ENCODE data around the gene MYRFL. TPM values are rescaled to one million over a fixed set of nuclear protein-coding genes. Genes with fewer than 3 reads are reported as not detected.
"Not testable (repeated sequence)": the region's sequence is repeated elsewhere in the genome, so short reads cannot be mapped to it uniquely, and the experiment has no call there.

MYRFL gene
- total and polyA plus RNA-seq, 8 donors: 0.06 to 2.3 (median 0.43) TPM

DNA sequence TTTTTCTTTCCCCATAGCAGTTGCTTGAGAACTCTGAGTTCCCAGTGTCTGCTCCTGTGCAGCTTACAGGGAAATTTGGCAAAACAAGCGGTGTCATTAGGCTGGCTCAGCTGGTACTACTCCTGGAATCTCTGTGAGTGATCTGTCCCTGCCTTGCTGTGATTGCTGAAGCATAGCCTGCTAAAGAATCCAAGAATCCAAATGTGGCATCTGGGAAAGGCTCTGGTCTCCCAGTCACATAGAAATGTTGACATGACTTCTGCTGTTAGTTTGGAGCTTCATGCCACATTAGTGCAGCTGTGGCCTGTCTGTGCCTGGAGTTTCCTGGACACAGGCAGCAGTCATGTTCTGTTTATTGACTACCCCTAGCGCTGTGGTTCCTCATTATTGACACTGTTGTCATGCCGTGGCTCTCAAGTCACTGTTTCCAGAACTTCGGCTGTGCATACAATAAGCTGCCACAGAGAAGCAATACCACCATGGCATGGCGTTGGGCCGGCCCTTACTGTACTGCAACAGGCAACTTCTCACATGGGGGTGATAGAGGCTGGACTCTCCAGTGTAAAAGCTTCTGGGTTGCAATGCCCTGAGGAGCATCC lies 166.8 kb downstream of the MYRFL start:
- Histone ChIP-seq H3K27ac (no peak overlapping the region), H3K36me3 (no peaks in the 10 kb centered on the region), H3K4me3 (no peak overlapping the region), H3K9me3 (no peaks in the 10 kb centered on the region), H3K27me3 (no peaks in the 10 kb centered on the region), H3K4me1 (peaks cover 5 to 19% (median 6%) of the 10 kb centered on the region in 3 donors)
- WGBS, 2 donors: 66 to 67% methylated on average over 6 of the region's 6 CpGs
- intact Hi-C loops (cut with DNase I): no loop called here
- no peak for FAIRE-seq
- no peak for DNase-seq
- TF ChIP-seq, protein P1, sequence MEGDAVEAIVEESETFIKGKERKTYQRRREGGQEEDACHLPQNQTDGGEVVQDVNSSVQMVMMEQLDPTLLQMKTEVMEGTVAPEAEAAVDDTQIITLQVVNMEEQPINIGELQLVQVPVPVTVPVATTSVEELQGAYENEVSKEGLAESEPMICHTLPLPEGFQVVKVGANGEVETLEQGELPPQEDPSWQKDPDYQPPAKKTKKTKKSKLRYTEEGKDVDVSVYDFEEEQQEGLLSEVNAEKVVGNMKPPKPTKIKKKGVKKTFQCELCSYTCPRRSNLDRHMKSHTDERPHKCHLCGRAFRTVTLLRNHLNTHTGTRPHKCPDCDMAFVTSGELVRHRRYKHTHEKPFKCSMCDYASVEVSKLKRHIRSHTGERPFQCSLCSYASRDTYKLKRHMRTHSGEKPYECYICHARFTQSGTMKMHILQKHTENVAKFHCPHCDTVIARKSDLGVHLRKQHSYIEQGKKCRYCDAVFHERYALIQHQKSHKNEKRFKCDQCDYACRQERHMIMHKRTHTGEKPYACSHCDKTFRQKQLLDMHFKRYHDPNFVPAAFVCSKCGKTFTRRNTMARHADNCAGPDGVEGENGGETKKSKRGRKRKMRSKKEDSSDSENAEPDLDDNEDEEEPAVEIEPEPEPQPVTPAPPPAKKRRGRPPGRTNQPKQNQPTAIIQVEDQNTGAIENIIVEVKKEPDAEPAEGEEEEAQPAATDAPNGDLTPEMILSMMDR (IDR thresholded peaks at IDR 0.05): no peak
- ATAC-seq: no peak

DNA sequence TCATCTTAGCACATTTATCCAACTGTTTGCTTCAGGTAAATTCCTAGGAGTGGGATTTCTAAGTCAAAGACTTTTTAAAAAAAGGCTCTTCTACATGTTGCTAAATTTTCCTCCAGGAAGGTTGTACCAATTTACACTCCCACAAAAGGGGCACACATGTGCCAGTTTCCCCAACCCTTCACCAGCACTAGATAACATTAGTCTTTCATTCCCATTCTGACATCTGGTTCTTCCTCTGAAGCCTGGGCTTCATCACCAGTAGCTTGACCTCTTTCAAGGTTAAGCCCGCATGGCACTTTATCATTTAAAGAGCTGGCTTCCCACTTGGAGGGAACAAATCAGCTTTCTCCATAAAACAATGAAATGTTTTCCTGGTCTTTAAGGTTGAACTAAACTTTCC lies 168.4 kb downstream of the MYRFL start:
- no peak for DNase-seq
- H3K27ac ChIP-seq: no peak overlapping the region
- TF ChIP-seq, protein P1 (IDR thresholded peaks at IDR 0.05): no peak
- 46 to 69% methylated on average over 1 of the region's 1 CpG for WGBS, 2 donors
- intact Hi-C loops (cut with DNase I): no loop called here
- H3K4me1 ChIP-seq: peaks cover 0 to 13% (median 0%) of the 10 kb centered on the region in 3 donors
- no peak for ATAC-seq
- no peak overlapping the region for H3K4me3 ChIP-seq
- H3K9me3 ChIP-seq: no peaks in the 10 kb centered on the region
- H3K27me3 ChIP-seq: no peaks in the 10 kb centered on the region
- no peak for FAIRE-seq
- H3K36me3 ChIP-seq: no peaks in the 10 kb centered on the region

DNA sequence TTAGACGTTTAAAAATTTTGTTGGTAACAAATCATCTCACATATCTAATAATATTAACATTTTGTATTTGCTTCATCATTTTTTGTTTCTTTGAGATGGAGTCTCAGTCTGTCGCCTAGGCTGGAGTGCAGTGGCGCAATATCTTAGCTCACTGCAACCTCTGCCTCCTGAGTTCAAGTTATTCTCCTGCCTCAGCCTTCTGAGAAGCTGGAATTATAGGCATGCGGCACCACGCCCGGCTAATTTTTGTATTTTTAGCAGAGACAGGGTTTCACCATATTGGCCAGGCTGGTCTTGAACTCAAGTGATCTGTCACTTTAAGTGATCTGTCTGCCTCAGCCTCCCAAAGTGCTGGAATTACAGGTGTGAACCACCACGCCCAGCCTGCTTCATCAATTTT lies 169.1 kb downstream of the MYRFL start:
- intact Hi-C loops (cut with DNase I); H3K4me3 ChIP-seq; DNase-seq; FAIRE-seq; H3K27me3 ChIP-seq; H3K27ac ChIP-seq; H3K9me3 ChIP-seq; H3K36me3 ChIP-seq; H3K4me1 ChIP-seq; ATAC-seq: not testable (repeated sequence)
- WGBS, 2 donors: 66 to 67% methylated on average over 7 of the region's 7 CpGs

DNA sequence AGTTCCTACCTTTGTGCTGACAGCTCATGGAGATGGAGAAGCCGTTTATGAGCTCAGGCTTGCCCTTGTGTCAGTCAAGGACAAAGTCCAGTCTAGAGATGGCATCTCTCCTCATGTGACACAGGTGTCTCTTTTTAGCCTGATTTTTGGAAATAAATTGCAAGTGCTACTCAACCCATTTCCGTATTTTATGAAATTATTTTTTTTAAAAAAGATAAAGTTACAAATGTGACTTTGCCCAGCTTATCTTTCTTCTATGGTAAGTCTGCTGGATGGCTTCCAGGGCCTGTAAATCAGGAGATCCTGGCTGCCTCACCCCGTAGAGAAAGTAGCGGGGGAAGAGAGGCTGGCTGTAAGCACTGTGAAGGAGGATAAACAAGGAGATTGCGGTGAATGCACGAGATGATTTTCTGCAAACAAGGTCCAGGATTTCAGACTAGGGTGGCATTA lies 169.7 kb downstream of the MYRFL start:
- H3K4me3 ChIP-seq: no peak overlapping the region
- TF ChIP-seq, protein P1 (IDR thresholded peaks at IDR 0.05): no peak
- DNase-seq (peak in 1 of 6 donors; percentile 29), ATAC-seq (peak in 3 of 4 donors; percentile 39 to 63 (median 46)), FAIRE-seq (no peak)
- H3K9me3 ChIP-seq: no peaks in the 10 kb centered on the region
- H3K36me3 ChIP-seq: no peaks in the 10 kb centered on the region
- H3K4me1 ChIP-seq: peaks cover 0 to 5% (median 0%) of the 10 kb centered on the region in 3 donors
- intact Hi-C loops (cut with DNase I): no loop called here
- no peaks in the 10 kb centered on the region for H3K27me3 ChIP-seq
- 10 to 20% methylated on average over 6 of the region's 6 CpGs for WGBS, 2 donors
- H3K27ac ChIP-seq: no peak overlapping the region

DNA sequence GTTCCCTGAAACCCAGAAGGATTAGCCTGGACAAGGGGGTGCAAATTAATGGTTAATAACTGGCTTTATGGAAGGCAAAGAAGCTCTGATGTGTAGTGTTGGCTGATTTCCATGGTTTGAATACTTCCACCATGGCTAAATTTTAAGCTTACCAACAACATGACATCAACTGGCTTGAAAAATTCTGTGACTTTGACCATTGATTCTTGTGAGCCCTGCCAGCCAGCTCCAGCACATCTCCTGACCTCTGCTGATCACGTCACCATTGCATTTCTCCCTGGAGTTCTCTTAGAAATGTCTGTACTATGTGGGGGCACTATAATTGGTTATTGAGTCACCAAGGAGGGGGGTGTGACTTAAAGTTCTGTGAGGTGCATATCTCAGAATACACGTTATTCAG lies 171.2 kb downstream of the MYRFL start:
- Histone ChIP-seq H3K9me3 (no peaks in the 10 kb centered on the region), H3K4me1 (peaks cover 0 to 5% (median 0%) of the 10 kb centered on the region in 3 donors), H3K27ac (no peak overlapping the region), H3K36me3 (no peaks in the 10 kb centered on the region), H3K4me3 (no peak overlapping the region), H3K27me3 (no peaks in the 10 kb centered on the region)
- no peak for FAIRE-seq
- no peak for ATAC-seq
- intact Hi-C loops (cut with DNase I): no loop called here
- TF ChIP-seq, protein P1 (IDR thresholded peaks at IDR 0.05): no peak
- no peak for DNase-seq
- 49 to 55% methylated on average over 2 of the region's 2 CpGs for WGBS, 2 donors
